Dedifferentiated amniotic fluid mesenchymal stem cell (primary cell): ENCODE data around the gene OR10D3.
A peak's percentile ranks its signal among the peaks of the same experiment; 100 is the strongest.
"Not testable (repeated sequence)": the region's sequence is repeated elsewhere in the genome, so short reads cannot be mapped to it uniquely, and the experiment has no call there.

Experiments used
- DNase-seq: peaks from one replicate; pipeline ENCODE4 v3.0.0-alpha.2; 2016; ENCODE audit errors: extremely low spot score

OR10D3 gene, protein sequence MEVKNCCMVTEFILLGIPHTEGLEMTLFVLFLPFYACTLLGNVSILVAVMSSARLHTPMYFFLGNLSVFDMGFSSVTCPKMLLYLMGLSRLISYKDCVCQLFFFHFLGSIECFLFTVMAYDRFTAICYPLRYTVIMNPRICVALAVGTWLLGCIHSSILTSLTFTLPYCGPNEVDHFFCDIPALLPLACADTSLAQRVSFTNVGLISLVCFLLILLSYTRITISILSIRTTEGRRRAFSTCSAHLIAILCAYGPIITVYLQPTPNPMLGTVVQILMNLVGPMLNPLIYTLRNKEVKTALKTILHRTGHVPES

GRCh38 chr11:124183068-124183467, at the start of gene OR10D3:
Gene OR10D3 (plus strand): TSS chr11:124183345. CDS start chr11:124185270, 1,925 bp downstream.
- no peak for DNase-seq

- DNase-seq: no peak
Observed at GRCh38 chr11:124143034-124143433, 40.1 kb upstream of the OR10D3 start.

DNA sequence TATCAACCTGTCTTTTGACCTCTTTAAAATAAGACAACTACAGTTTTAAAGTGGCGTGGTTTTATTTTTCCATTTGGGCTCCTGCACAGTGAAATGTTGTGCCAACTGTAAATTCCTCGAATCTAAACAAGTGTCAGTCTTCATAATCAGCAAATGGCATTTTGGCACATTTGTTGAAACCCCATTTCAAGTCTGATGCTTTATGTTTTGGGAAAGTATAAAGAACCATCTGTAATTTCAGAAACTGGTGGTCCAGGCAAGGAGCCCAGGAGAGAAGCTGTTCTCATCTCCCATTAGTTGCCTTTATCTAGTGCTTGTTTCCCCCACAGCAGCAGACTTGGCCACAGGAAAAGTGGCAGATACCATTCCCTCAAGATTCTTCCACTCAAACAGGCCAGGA, 35.2 kb upstream of the OR10D3 start:
- DNase-seq: no peak

- no peak for DNase-seq
Observed at GRCh38 chr11:124150684-124151083, 32.5 kb upstream of the OR10D3 start.

GRCh38 chr11:124152770-124153407, 30.3 kb upstream of the OR10D3 start:
- DNase-seq: no peak

DNA sequence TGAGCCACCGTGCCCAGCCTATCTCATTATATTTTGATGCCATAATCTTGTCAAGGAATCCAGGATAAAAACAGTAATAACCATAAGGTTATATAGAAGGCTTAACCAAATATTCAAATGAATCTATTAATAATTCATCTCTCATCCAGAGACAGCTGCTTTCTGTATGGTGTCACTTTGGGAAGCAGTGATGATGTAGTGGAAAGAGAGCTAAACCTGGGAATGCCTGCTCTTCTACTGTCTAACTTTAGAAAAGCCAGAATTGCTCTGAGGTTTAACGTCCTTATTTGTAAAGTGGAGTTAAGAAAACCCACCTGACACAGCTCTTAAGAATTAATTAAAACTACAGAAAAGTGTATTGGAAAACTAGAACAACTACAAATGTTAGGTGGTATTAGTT, 29.3 kb upstream of the OR10D3 start:
- no peak for DNase-seq

- DNase-seq: no peak
Observed at GRCh38 chr11:124159481-124159880, 23.7 kb upstream of the OR10D3 start.

- no peak for DNase-seq
Observed at GRCh38 chr11:124160986-124161385, 22.2 kb upstream of the OR10D3 start.

DNA sequence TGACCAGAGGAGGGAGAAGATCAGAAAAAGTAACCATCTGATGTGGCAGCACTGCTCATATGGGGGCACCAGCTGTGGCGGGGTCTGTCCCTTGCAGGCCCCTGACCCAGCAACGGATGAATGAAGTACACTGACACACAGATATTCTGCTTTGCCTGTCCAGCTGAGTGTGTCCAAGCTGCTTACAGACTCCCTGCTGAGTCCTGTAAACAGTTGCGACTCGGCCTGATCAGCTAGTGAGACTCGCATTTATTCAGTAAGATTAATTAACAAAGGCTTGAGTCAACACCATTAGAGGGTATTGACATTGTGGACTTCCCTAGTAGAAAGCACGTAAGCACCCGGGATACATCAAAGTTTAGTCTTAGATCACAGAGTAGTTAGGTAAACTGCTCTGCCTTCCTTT, 15.3 kb upstream of the OR10D3 start:
- no peak for DNase-seq

- DNase-seq: no peak
Observed at GRCh38 chr11:124168796-124169195, 14.3 kb upstream of the OR10D3 start.

- not testable (repeated sequence) for DNase-seq
Observed at GRCh38 chr11:124170315-124170714, 12.8 kb upstream of the OR10D3 start.

DNA sequence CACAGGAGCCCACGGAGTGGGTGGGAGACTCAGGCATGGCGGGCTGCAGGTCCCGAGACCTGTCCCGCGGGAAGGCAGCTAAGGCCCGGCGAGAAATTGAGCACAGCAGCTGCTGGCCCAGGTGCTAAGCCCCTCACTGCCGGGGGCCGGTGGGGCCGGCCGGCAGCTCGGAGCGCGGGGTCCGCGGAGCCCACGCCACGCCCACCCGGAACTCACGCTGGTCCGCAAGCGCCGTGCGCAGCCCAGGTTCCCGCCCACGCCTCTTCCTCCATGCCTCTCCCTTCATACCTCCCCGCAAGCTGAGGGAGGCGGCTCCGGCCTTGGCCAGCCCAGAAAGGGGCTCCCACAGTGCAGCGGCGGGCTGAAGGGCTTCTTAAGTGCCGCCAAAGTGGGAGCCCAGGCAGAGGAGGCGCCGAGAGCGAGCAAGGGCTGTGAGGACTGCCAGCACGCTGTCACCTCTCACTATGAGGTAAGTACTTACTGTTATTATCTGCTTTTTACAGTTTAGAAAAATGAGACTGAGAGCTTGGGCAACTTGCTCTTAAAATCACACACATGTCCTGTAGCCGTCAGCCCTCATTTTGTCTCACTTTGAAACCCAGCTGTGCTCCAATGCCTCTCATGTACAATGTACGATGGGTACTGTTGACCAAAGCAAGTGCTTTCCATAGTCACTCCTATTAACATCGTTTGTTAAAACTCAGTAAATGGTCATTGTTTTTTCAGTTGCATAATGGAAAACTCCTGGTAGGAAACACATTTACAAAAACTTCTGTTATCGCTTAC, 12.2 kb upstream of the OR10D3 start:
- DNase-seq: no peak

GRCh38 chr11:124172101-124172500, 11.0 kb upstream of the OR10D3 start:
- no peak for DNase-seq

GRCh38 chr11:124172599-124172998, 10.5 kb upstream of the OR10D3 start:
- no peak for DNase-seq

GRCh38 chr11:124174001-124174583, 9.1 kb upstream of the OR10D3 start:
- peak; percentile 87 for DNase-seq

GRCh38 chr11:124176925-124177715, 6.0 kb upstream of the OR10D3 start:
- no peak for DNase-seq

- peak; percentile 31 for DNase-seq
Observed at GRCh38 chr11:124179310-124179709, 3.8 kb upstream of the OR10D3 start.

DNA sequence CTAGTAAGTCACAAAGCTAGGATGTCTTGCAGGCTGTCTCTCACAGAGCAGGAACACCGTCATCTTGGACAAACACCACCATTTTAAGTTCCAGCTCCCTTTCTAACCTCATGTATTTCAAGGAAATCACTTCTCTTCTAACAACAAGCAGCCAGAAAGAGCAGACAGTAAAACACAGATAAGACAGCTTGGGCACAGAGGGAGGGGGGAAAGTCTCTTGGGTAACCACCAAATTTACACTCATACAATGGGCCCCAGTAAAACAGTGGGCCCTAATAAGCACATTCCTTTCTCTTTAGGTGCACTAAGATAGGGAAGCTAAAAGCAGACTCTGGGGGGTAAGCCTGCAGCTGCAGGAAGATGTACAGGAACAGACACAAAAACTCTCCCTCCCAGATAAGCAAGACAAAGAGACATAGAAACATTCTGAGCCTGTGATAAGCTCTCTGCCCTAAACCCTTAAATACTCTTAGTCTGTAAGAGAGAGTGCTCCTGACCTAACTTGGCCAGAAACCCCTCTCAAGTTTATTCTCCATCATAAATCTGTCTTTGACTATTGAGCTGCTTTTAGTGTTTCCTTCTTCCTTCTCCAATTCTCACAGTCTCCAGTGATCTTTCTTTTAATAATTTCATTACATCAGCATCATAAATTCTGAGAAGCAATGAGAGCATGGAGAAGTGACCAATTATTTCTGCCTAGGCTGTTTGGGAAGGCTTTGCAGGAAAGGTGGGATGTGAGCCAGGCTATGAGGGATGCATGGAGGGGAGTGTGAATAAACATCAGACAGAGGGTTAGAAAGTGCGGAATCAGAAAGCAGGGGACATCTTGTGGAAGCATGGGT, 7.4 kb downstream of the OR10D3 start:
- DNase-seq: no peak

DNA sequence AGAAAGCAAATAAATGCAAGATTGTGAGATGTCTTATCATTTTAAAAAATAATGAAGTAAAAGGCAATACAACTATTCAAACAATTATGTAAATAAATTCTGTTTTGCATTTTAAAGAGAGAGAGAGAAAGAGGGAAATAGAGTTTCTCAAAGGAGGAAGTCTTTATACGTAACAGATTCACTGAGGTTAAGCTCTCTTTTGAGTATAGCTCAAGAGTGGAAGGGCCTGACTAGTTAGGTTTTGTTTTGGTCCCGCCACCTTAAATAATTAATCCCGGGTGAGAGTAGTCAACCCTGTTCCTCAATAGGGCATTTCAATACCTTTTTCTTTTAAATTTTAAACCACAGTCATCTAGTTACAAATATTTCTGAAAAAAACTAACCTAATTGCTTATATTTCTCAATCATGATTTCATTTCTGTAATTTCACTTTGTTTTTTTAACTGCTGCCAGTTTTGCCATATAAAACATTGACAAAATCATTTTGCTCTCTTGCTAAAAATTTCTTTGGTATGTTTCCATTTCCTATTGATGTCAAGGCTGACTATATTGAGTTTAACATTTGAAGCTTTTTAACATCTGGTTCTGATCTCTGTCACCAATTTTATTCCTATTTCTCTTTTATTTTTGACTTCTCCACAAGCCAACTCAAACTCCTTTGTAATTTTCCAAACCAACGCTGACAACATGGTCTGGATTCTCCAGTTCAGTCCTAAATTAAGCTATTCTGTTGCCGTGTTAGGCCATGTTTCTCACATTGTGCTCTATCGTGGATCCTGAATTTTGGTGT, 10.3 kb downstream of the OR10D3 start:
- DNase-seq: peak; percentile 33
